HG03378 (cell line): ENCODE measurements around the gene SORCS2.

ENCODE experiments used
- ATAC-seq: cut with Tn5 transposase; IDR thresholded peaks from one replicate; pipeline ENCODE4 v1.9.1; 2021; ENCODE audit warnings: mild to moderate bottlenecking, moderate library complexity; ENCODE audit not compliant: unreplicated experiment

Gene SORCS2

DNA sequence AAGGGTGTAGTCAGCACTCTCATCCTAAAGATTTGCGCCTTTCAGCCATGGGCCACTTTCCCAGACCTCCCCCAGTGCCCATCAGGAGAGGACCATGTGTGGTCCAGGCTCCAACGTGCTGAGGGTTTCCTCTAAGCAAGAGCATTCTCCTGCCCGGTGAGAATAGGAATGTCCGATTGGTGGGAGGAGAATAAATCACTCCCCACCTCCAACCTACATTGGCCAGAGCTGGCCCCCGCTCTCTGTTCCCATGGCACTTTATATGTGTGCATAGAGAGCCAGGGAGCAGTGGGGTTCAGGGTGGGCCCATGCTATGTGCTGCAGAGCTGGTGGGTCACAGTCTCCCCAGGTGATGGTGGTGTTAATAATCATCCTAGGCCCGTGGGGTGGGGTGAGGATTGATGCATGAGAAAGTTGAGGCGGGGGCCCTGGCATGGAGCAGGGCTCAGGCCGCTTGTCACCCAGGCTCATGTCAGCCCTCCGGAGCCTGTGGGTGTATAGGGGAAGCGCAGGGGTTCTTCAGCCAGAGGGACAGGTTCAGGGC lies 6.8 kb upstream of the SORCS2 start:
- no peak for ATAC-seq

DNA sequence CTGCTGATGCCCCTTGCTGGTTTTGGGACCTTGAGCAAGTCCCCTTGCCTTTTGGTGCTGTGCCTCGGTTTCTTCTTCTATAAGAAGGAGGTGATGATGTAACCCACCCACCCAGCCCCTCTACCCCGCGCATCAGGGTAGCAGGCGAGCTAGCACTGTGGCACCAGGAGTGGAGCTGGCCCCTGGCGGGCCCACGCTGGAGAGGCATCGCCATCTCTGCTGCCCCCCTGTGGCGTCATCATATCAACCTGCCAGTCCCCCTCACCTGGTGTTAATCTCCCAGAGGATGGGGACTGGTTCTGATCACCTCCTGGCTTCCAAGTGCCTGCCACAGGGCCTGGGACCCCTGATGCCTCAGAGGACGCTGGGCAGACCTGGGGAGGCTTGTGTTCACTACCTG lies 6.3 kb upstream of the SORCS2 start:
- no peak for ATAC-seq

DNA sequence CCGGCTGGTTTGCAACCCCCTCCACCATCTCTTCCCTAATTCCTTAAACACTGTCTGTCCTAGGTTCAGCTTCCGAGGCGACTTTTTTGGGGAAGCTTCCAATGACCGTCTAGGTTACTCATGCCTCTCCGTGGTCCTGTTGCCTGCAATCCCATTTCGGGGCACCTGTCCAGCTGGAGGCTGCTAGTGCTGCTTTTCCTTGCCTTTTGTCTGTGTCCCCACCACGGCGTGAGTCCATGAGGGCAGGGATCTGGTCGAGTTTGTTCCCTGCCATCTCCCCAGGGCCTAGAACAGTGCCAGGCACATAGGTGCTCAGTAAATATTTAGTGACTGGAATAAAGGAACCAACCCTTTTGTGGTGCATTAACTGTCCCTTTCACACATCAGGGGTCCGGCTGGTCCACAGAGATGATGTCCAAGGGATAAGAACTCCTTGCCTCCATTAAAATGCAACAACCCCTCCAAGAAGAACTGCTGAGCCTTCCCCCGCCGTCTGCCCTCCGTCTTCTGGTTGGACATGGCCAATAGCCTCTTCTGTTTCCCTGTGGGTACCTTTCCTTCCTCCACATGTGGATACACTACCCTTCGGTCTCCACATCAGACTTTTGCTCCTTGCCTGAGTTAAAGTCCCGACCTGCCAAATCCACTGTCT lies 5.7 kb upstream of the SORCS2 start:
- no peak for ATAC-seq

- ATAC-seq: no peak
These were observed 5.2 kb upstream of the SORCS2 start for GRCh38 chr4:7187168-7187535.

DNA sequence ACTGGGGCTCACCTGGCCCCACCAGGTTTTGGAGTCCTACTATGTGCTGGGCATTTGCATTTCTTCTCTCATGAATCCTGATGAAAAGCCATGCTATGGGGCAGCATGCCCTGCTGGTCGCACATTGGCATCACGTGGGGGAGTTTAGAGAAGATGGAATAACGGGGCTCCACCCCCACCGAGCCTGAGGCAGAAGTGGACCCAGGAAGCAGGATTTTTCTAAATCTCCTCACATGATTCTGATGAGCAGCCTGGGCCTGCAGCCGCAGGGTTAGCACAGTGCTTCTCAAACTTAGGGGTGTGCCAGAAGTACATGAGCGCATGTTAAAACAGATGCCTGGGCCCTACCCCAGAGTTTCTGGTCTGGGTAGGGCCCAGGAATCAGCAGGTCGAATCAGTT lies 4.6 kb upstream of the SORCS2 start:
- no peak for ATAC-seq

- ATAC-seq: no peak
These were observed 3.3 kb upstream of the SORCS2 start for GRCh38 chr4:7189066-7189465.

DNA sequence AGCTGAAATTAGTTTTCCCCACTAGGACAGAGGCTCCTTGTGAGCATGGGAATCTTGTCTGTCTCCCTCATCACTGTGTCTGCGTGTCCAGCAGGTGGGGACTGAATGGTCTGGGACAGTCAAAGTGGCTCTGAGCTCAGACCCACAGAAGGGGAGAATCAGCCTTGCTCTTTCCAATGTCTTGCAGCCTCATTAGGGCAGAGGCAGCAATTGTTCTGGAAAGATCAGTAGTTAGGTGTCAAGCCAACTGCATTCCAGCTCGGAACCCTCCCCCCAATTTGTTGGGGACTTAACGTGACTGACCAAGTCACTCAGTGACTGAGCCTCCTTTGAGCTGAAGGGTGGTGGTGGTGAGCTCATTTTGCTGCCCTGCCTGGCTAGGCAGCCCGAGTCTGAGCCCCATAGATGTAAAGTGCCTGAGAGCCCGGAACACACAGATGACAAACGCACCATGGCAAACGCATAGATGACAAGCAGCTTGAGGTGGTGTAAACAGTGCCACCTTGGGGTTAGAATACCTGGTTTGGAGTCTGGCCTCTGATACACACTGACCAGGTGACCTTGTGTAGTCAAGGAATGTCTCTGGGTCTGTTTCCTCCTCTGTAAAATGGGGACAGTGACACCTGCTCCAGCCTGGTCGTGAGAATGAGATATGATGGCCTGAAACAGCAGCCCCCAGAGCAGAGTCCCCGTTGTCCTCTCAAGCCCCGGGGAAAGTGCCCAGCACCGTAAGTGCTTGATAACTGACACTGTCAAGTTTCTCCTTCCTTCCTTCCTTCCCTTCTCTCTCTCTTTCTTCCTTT lies 2.7 kb upstream of the SORCS2 start:
- no peak for ATAC-seq

- no peak for ATAC-seq
These were observed 2.1 kb upstream of the SORCS2 start for GRCh38 chr4:7190278-7190594.

DNA sequence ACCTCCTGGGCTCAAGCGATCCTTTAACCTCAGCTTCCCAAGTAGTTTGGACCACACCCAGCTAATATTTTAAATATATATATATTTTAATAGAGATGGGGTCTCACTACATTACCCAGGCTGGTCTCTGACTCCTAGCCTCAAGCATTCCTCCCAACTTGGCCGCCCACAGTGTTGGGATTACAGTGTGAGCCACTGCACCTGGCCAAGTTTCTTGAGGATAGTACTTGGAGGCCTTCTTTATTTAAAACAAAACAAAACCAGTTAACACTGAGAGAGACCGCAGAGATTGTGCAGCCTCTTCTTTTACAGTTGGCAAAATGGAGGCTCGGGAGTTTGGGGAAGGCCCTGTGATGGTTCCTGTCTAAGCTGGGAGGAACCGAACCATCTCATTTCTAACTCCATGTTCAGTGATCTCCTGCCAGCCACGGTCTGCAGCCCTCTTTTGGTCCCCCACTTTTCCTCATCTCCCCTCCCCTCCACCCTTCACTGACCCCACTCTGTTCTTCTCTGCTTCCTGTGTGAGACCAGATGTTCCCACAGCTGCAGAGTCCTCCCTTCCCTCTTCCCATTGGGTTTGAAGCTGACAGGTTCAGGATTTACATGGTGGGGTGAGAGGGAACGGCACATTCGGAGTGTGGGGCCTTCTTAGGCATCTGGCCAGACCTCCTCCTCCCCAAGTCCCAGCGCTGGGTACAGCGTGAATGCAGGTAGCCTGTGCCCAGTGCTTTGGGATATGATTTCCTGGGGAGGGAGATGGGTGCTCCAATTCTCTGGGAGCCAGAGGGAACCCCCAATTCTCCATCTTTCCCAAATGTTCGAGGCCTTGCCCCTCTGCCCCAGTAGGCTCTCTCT lies 1.4 kb upstream of the SORCS2 start:
- ATAC-seq: no peak

DNA sequence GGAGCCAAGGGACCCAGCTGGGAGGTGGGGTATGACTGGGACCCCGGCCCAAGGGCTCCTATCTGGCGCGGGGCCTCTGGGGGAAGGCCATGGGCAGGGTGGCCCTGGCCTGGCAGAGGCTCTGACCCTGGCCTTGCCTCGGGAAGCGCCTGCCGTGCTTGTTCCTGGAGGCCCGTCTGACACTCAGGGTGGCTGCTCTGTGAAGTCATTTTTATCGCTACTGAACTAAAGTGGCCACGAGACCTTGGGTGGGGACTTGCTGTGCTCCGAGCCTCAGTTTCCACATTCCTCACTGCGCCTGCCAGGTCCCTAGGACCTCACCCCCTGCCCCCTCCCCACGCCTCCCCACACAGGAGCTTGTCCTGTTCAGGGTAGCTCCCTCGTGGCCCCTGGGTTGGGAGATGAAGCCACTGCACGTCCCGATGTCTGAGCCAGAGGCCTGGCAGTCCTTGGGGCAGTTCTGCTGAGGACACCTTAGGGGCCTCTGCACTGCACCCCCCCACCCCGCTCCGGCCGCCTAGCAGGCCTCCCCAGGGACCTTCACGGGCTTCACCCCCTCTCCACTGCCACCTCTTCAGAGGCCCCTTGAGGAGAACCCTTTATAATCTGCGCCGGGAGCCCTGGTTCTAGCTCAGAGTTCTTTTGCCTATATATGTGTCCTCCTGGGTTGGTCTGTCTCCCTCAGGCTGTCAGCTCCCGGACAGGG lies 639 bp upstream of the SORCS2 start:
- no peak for ATAC-seq

DNA sequence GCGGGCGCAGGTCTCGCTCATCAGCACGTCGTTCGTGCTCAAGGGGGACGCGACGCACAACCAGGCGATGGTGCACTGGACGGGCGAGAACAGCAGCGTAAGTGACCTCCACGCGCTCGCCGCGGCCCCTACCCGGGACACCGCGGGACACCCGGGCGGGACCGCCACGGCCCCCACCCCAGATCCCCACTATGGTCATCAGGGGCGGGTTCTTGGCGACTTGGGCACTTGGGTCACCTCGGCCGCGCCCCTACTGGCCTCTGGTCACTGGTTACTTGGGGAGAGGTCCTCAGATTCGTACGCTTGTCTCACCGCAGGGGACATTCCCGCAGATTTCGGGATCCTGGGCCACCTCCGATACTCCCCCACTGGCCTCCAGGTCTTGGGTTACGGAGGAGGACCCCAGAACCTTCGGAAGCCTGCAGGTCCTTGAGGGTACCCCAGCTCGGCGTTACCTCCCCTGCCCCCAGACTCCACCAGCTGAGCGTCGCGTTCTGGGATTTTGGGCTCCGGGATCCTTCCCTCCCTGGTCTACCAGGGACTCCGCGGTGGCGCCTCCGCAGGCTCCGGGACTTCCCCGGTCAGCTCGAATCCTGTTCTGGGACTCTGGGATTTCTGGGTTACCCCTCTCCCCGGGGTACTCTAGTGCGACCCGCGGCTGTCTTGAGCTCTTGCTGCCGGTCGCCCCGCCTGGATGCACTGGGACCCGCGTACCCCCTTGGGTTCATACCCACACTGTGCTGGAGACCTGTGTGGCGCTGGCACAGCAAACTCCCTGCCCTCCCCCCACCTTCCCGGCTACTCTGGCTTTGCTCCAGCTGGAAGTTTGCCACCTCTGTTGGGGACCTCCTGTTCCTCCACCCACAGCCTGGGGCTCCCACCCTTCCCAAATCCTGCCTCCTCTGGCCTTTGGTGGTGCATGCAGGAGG lies 956 bp downstream of the SORCS2 start:
- no peak for ATAC-seq

DNA sequence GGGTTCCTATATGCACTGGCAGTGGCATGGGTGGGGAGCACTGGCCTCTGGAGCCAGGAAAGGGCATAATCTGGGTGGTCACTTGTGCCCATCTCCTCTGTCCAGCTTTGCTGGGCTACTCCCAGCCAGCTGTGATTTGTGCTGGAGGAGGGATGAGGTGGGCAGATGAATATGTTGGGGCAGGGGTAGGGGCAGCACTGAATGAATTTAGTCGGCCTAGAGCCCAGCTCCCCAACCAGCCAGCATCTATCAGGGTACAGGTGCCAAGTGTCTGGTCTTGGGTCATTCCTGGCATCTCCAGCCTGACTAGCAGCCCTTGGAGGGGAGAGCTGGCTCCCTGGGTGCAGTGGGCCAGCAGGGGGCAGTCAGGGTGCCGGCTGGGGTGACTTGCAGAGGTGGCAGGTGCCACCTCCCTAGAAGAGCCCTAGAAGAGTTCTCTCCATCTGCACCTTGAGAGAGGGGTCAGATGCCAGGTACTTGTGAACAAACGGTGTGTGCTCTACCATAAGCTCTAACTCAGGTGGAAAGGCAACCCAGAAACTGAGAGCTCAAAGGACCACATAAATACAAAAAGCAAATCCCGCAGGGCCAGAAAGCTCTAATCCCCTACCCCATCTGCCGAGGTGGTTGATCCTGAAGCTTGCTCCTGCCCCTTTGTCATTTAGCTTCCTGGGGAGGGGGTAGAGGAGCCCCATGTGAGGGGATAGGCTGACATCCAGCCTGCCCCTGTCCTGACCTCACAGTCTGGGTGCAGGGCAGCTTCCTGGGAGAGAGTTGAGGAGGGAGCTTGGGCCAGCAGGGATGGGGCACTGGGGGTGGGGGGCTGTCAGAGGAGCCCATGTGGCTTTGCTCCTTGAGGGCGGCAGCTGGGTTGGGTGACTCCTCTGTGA lies 2.2 kb downstream of the SORCS2 start:
- no peak for ATAC-seq

- ATAC-seq: no peak
These were observed 2.8 kb downstream of the SORCS2 start for GRCh38 chr4:7195141-7195515.

DNA sequence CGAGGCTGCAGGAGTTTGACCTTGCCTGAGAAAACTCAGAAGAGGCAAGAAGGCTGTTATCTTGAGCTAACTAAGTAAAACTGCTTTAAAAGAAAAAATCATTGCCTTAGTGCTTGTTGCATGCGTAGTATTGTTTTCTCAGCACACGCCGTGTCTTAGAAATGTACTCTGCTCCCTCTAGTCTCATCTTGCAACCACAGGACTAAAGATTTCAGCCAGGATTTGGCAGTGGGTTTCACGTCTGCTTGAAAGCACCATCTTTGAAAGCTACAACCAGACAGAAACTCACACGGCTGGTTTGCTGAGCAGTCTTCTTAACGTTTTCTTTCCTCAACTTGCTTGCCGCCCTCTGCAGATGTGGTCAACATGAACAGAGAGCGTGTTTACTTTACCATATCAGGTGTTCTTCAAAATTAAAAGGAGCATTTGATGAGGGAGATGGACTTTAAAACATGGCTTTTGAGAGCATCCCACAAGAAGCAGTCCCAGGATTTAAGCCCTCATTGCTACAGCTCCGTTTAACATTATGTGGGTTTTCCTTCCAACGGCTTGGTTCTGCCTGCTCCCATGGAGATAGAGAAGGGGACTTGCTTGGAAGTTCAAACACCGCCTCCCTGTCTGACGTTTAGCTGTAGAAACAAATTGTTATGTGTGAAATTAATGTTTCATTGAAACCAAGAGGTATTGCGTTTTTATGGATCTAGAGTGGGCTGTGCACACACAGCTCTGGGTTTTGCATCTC lies 3.4 kb downstream of the SORCS2 start:
- no peak for ATAC-seq

DNA sequence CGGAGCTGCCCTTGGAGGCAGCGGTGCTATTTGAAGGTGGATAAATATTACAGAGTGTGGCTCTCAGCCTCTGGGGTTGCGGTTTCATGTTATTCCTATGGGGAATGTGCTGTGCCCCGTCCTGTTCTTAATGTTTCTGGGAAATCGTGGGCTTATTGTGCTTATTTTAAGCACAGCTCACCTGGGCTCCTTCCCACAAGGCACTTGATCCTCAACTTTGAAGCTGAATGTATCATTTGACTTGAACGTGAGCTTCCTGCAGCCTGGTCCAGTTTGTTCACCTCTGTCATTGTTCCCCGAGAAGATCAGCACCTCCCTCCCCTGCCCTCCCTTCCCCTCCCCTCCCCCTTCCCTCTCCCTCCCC lies 3.9 kb downstream of the SORCS2 start:
- no peak for ATAC-seq

DNA sequence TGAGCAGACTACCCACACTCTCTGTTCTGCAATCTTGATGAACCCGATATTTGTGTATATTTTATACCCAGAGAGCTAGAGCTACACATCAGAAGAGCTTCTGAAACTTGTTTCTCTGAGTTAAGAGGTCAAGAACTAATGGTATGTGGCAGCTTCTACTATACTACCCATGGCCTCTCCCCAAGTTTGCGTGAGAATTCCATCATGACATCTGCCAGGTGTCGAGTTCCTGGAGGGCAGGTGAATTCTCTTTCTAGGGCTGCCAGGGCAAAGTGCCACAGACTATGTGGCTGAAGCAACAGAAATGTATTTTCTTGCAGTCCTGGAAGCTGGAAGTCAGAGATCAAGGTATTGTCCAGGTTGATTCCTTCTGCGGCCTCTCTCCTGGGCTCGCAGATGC lies 4.4 kb downstream of the SORCS2 start:
- no peak for ATAC-seq

DNA sequence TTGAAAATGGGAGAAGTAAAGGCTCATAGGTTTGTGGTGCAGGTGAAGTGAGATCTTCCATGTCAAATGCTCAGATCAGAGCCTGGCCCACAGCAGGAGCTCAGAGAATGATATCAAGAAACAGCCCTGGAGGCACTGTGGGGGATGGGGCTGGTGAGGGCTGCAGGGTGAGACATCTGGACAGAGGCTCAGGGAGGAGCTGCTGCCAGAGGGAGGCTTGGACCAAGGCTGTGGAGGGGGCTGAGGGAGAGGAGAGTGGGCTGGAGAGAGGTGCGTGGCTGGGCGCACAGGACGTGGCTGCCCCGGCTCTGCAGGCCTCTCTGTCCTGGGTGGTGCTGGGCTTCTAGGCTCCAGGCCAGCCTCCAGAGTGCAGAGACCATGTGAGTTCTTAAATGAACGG lies 5.6 kb downstream of the SORCS2 start:
- no peak for ATAC-seq

- ATAC-seq: no peak
These were observed 6.2 kb downstream of the SORCS2 start for GRCh38 chr4:7198440-7199128.
